Body of pancreas (tissue), 4 donors: ENCODE measurements around the gene MC1R.

Source experiments
- CTCF ChIP-seq, 7 experiments: fragments of 450-650 bp in 4 of 7; fragments of 200-600 bp in 3 of 7; sonication (generic) in 3 of 7; IDR thresholded peaks; one replicate each; pipeline ENCODE4 v1.5.1; 2016 to 2019; ENCODE audit warnings: antibody characterized with exemption in 7 of 7
- POLR2A ChIP-seq, 3 donors: fragments of 450-650 bp; IDR thresholded peaks; one replicate each; pipeline ENCODE4 v1.6.1; 2016; ENCODE audit warnings: antibody characterized with exemption in 3 of 3, mild to moderate bottlenecking in 2 of 3

GRCh38 chr16:89969741-89970410, 51.2 kb downstream of the MC1R start:
- TF ChIP-seq CTCF (IDR thresholded peaks at IDR 0.05) = no peak
- TF ChIP-seq POLR2A (IDR thresholded peaks at IDR 0.05) = no peak
